Neural cell (in vitro differentiated cells): ENCODE results near the gene NUDC. TPM values are rescaled to one million over a fixed set of nuclear protein-coding genes. Genes with fewer than 3 reads are reported as not detected.
"Not testable (repeated sequence)": the region's sequence is repeated elsewhere in the genome, so short reads cannot be mapped to it uniquely, and the experiment has no call there.

ENCODE experiments used
- H2AFZ ChIP-seq: fragments of 200-600, 300-800 bp; sonication (generic), shearing (Covaris generic); 2 replicates; pipeline ENCODE4 v1.6.0; 2014; ENCODE audit warnings: low read depth, mild to moderate bottlenecking, antibody characterized with exemption, low read length, moderate library complexity
- H3F3A ChIP-seq: fragments of 200-600 bp; shearing (Covaris generic); 2 replicates; pipeline ENCODE4 v1.6.1; 2016; ENCODE audit warnings: mild to moderate bottlenecking, moderate library complexity, mixed read lengths, antibody characterized with exemption, low read length; ENCODE audit not compliant: insufficient read depth, poor library complexity, severe bottlenecking
- H3K27ac ChIP-seq: fragments of 200-600, 300-800 bp; sonication (generic), shearing (Covaris generic); 2 replicates; pipeline ENCODE4 v1.5.1; 2014; ENCODE audit warnings: mild to moderate bottlenecking, low read length, moderate library complexity
- H3K27me3 ChIP-seq: fragments of 300-800, 200-600 bp; sonication (generic), shearing (Covaris generic); 2 replicates; pipeline ENCODE4 v1.6.0; 2014; ENCODE audit warnings: mild to moderate bottlenecking, low read depth, low read length, moderate library complexity; ENCODE audit not compliant: insufficient read depth
- H3K36me3 ChIP-seq: fragments of 300-800, 200-600 bp; sonication (generic), shearing (Covaris generic); 2 replicates; pipeline ENCODE4 v1.5.1; 2014; ENCODE audit warnings: mild to moderate bottlenecking, antibody characterized with exemption, low read length, moderate library complexity; ENCODE audit not compliant: insufficient read depth
- H3K4me2 ChIP-seq: fragments of 300-800, 200-600 bp; sonication (generic), shearing (Covaris generic); 2 replicates; pipeline ENCODE4 v1.6.0; 2014; ENCODE audit warnings: mild to moderate bottlenecking, low read length
- H3K4me3 ChIP-seq: fragments of 300-800, 200-600 bp; sonication (generic), shearing (Covaris generic); 2 replicates; pipeline ENCODE4 v1.5.1; 2014; ENCODE audit warnings: mild to moderate bottlenecking, low read length, moderate library complexity
- H3K79me2 ChIP-seq: fragments of 200-600 bp; shearing (Covaris generic); replicated peaks from 2 replicates; pipeline ENCODE4 v1.6.0; 2014; ENCODE audit warnings: mild to moderate bottlenecking, low read length, moderate library complexity; ENCODE audit not compliant: insufficient read depth
- H3K9ac ChIP-seq: fragments of 300-800, 200-600 bp; sonication (generic), shearing (Covaris generic); 2 replicates; pipeline ENCODE4 v1.6.1; 2016; ENCODE audit warnings: mild to moderate bottlenecking, low read length, mixed read lengths
- H3K9me2 ChIP-seq: fragments of 200-600 bp; shearing (Covaris generic); 2 replicates; pipeline ENCODE4 v1.6.1; 2016; ENCODE audit warnings: mild to moderate bottlenecking, low read length, mixed read lengths; ENCODE audit not compliant: insufficient read depth
- H3K9me3 ChIP-seq: fragments of 200-600, 300-800 bp; sonication (generic), shearing (Covaris generic); 2 replicates; pipeline ENCODE4 v1.6.1; 2016; ENCODE audit warnings: mild to moderate bottlenecking, mixed run types, low read length, moderate library complexity, mixed read lengths
- H4K20me1 ChIP-seq: fragments of 200-600 bp; shearing (Covaris generic); 2 replicates; pipeline ENCODE4 v1.6.1; 2016; ENCODE audit warnings: mild to moderate bottlenecking, mixed run types; ENCODE audit not compliant: insufficient read depth
- CTCF ChIP-seq: fragments of 450-650 bp; IDR thresholded peaks from 2 replicates; pipeline ENCODE4 v1.5.1; 2014; ENCODE audit warnings: antibody characterized with exemption, mild to moderate bottlenecking, moderate library complexity; ENCODE audit not compliant: poor library complexity, severe bottlenecking
- EP300 ChIP-seq: fragments of 450-650 bp; conservative IDR thresholded peaks from 2 replicates; pipeline ENCODE4 v1.6.1; 2014; ENCODE audit warnings: antibody characterized with exemption, mild to moderate bottlenecking, moderate library complexity; ENCODE audit not compliant: poor library complexity, severe bottlenecking
- EZH2 ChIP-seq: fragments of 200-600, 300-800 bp; shearing (Covaris generic), sonication (generic); IDR thresholded peaks from 2 replicates; pipeline ENCODE4 v1.6.1; 2014; ENCODE audit warnings: antibody characterized with exemption, low read length, borderline replicate concordance, mild to moderate bottlenecking; ENCODE audit not compliant: insufficient read depth, poor library complexity, severe bottlenecking
- MXI1 ChIP-seq: fragments of 450-650 bp; conservative IDR thresholded peaks from 2 replicates; pipeline ENCODE4 v1.6.1; 2014; ENCODE audit warnings: antibody characterized with exemption, mild to moderate bottlenecking; ENCODE audit not compliant: poor library complexity, severe bottlenecking
- POLR2AphosphoS5 ChIP-seq: IDR thresholded peaks from 2 replicates; pipeline ENCODE4 v1.6.1; 2012
- RAD21 ChIP-seq: fragments of 450-650 bp; conservative IDR thresholded peaks from 2 replicates; pipeline ENCODE4 v1.6.1; 2014; ENCODE audit warnings: antibody characterized with exemption, mild to moderate bottlenecking, moderate library complexity
- REST ChIP-seq: IDR thresholded peaks from 2 replicates; pipeline ENCODE4 v1.6.1; 2012; ENCODE audit warnings: borderline replicate concordance
- SMC3 ChIP-seq: fragments of 450-650 bp; conservative IDR thresholded peaks from 2 replicates; pipeline ENCODE4 v1.6.1; 2014; ENCODE audit warnings: antibody characterized with exemption, mild to moderate bottlenecking, moderate library complexity; ENCODE audit not compliant: poor library complexity
- TAF1 ChIP-seq: IDR thresholded peaks from 2 replicates; pipeline ENCODE4 v1.6.1; 2012; ENCODE audit warnings: low read depth
- polyA minus RNA-seq: library from RNA; depleted of rRNA, polyadenylated mRNA; stranded (reverse); fragments of >200 nt; gene quantifications from 2 replicates; pipeline ENCODE4 v1.2.3, GENCODE V29; 2014
- polyA plus RNA-seq: library from polyadenylated mRNA; depleted of rRNA; stranded (reverse); fragments of >200 nt; gene quantifications from 2 replicates; pipeline ENCODE4 v1.2.3, GENCODE V29; 2014

NUDC gene
- polyA plus RNA-seq (20.6 and 32.1 TPM in 2 replicates), polyA minus RNA-seq (20.5 and 21.6 TPM in 2 replicates)

- H3K9ac ChIP-seq, result peak within 1 kb of the TSS; percentile 77
- peak within 1 kb of the TSS; percentile 63 for H3K27ac ChIP-seq
- H3K9me3 ChIP-seq, result no peaks in the 10 kb centered on the region
- peak within 1 kb of the TSS; percentile 69 for H2AFZ ChIP-seq
- H3K4me2 ChIP-seq, result peak within 1 kb of the TSS; percentile 65
- H3K9me2 ChIP-seq, result no peaks in the 10 kb centered on the region
- no peaks in the 10 kb centered on the region for H4K20me1 ChIP-seq
- H3K4me3 ChIP-seq, result peak within 1 kb of the TSS; percentile 80
- peaks cover 16% of the 10 kb centered on the region for H3K79me2 ChIP-seq
- no peaks in the 10 kb centered on the region for H3K36me3 ChIP-seq
- H3K27me3 ChIP-seq, result no peaks in the 10 kb centered on the region
- no peak for TF ChIP-seq RAD21
- no peak for TF ChIP-seq EZH2
- TF ChIP-seq CTCF, result no peak
- peak; percentile 60 for TF ChIP-seq TAF1
- TF ChIP-seq EP300, result no peak
- TF ChIP-seq REST, result peak; percentile 74
- TF ChIP-seq SMC3, result no peak
- TF ChIP-seq POLR2AphosphoS5, result peak; percentile 97
- peak; percentile 96 for TF ChIP-seq MXI1
- H3F3A ChIP-seq, result no peaks in the 10 kb centered on the region
These were observed at the start of gene NUDC for GRCh38 chr1:26921540-26922430. TSS of gene NUDC (plus strand) at chr1:26921743. CDS start at chr1:26921849, 106 bp downstream.

- H3K4me2 ChIP-seq, H4K20me1 ChIP-seq, H3K27me3 ChIP-seq, H3K36me3 ChIP-seq, H3K9me3 ChIP-seq, H3F3A ChIP-seq, H3K27ac ChIP-seq, H3K9me2 ChIP-seq, H3K79me2 ChIP-seq, H3K4me3 ChIP-seq, H3K9ac ChIP-seq, H2AFZ ChIP-seq: not testable (repeated sequence)
These were observed 48.4 kb upstream of the NUDC start for GRCh38 chr1:26873097-26873496.
